ENCODE data around the gene EIF4E2. TPM values are rescaled to one million over a fixed set of nuclear protein-coding genes. Genes with fewer than 3 reads are reported as not detected.

The EIF4E2 gene
- polyA plus RNA-seq, 12 donors = 72.7 to 141 (median 118) TPM; not detected in 1

DNA sequence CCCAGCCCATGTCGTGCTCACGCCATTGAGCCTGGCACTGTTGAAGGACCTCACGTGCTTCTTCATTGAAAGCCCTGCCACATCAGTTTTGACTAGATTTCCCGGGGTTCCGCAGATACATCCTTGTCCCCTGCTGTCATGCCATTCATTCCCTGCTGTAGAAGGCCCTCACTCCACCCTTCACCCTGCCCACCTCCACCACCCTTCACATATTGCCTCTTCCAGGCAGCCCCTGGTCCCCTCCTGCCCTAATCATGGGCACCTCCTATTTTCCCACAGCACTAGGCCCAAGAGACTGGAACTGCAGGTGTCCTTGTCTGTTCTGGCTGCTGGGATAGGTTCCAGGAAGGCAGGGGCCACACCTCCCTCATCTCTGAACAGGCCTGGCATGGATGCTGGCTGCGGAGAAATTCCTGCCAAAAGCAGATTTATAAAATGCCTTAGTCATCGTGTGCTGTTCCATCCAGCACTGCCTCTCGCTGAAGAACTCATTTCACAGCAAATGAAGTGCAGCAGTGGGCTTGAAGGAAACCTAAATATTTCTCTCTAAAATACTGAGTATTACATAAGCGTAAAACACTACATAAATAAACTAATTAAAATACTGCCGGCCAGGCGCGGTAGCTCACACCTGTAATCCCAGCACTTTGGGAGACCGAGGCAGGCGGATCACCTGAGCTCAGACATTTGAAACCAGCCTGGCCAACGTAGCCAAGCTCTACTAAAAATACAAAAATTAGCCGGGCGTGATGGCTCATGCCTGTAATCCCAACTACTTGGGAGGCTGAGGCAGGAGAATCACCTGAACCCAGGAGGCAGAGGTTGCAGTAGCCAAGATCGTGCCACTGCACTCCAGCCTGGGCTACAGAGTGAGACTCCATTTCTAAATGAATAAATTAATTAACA is 38.4 kb downstream of the EIF4E2 start:
- DNase-seq = peak; percentile 42

DNA sequence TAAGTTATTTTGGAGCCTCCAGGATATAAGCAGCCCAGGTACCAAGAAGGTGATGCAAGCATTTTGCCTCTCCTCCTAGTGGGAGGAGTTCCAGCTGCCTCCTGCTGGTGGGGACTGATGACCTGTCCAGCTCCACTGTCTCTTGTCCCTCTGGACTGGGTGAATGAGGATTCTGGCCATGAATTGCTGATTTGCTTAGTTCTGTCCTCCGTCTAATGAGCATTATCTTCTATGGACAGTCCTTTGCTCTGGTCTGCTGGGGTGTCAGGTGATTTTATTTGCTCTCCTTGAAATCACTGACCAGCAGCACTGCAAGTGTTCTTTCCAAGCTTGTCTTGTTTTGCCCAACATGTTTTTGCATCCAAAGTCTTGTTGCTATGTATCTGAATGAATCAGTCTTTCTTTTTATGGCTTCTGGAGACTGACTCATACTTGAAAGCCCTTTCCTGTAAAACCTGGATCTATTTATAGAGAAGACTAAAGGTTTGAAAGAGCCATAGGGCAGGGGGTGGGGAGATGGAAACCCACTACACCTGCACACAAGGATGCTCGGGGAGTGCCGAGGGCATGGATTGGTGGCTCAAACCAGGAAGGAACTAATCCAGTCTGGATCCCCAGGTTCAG is 42.4 kb downstream of the EIF4E2 start:
- DNase-seq = no peak

DNA sequence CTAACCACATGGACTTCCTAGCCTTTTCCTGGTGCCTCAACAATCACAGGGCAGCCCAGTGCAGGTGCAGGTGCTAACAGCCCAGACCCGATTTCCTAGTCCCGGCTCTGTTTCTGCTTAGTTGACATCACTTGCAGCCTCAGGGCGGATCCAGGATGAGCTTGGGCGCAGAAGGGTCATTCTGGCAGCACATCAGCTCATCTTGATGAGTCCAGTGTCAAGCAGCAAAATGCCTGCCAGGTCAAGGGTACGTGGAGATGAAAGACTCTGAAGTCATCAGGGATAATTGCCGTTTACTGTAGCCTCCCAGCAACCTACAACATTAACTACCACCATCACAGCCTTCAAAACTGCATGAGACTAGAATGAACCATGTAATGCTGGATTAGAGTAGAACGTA is 43.5 kb downstream of the EIF4E2 start:
- no peak for DNase-seq

DNA sequence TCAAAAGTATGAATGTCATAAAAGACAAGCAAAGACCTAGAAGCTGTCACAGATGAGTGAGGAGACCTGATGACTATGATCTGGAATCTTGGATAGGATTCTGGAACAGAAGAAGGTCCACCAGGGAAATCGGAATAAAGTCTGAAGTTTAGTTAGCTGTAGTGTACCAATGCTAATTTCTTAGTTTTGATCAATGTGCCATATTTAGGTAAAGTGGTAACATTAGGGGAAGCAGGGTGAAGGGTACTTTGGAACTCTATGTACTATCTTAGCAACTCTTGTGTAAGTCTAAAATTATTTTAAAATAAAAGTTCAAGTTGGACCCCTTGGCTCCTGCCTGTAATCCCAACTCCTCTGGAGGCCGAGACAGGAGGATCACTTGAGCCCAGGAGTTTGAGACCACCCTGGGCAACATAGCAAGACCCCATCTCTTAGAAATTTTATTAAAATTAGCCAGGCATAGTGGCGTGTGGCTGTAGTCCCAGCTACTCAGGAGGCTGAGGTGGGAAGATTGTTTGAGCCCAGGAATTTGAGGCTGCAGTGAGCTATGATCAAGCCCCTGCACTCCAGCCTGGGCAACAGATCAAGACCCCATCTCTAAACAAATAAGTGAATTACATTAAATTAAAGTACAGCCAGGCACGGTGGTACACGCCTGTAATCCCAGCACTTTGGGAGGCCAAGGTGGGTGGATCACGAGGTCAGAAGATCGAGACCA is 47.0 kb downstream of the EIF4E2 start:
- DNase-seq = no peak

DNA sequence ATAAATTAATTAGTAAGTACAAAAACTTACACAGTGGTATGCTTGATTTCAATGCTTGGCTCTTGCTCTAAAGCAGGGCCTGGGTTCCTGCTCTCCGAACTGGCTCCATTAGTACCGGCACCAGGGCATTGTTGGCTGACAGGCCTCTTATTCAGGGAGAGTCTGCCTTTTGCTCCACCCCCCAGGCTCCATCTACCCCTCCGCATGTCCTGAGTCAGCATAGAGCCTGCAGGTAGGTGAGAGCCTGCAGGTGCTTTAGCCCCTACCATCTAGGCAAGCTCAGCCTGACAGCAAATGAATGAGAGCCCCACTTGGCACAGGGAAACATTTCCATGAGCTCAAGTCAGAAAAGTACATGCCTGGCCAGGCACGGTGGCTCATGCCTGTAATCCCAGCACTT is 47.8 kb downstream of the EIF4E2 start:
- no peak for DNase-seq

GRCh38 chr2:232600053-232600773 is 49.7 kb downstream of the EIF4E2 start:
- no peak for DNase-seq

DNA sequence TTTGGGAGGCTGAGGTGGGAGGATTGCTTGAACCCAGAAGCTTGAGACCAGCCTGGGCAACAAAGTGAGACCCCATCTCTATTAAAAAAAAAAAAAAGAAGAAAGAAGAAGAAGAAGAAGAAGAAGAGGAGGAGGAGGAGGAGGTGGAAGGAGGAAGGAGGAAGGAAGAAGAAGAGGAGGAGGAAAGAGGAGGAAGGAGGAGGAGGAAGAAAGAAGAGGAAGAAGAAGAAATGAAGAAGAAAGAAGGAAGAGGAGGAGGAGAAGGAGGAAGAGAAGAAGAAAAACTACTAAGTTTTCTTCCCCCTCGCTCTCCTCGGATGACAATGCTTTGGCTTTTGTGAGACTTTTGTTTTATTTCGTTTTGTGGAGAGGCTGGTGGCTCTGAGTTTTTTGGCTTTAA is 52.8 kb downstream of the EIF4E2 start:
- no peak for DNase-seq

DNA sequence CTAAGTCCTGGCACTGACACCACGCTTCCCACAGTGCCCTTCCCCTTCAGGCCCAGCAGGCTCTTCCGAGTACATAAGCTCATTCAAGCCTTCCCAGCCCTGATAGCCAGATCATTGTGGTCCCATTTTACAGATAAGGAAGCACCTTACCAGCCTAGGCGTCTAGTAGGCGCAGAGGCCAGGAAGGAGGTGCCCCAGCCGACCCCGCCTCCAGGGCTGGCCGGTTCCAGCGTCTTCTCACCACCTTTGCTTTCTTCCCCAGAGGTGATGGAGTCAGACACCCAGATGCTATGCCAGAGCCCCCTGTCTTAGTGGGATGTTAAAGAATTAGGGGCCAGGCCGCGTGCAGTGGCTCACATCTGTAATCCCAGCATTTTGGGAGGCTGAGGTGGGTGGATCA is 54.0 kb downstream of the EIF4E2 start:
- DNase-seq = no peak

DNA sequence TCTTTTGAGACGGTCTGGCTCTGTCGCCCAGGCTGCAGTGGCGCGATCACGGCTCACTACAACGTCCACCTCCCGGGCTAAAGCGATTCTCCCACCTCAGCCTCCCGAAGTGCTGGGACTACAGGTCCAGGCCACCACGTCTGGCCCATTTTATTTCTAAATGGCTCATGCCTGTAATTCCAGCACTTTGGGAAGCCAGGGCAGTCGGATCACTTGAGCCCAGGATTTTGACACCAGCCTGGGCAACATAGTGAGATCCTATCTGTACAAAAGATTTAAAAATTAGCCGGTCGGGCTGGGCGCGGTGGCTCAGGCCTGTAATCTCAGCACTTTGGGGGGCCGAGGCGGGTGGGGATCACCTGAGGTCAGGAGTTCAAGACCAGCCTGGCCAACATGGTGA is 56.5 kb downstream of the EIF4E2 start:
- DNase-seq = no peak

- no peak for DNase-seq
These were observed 59.1 kb downstream of the EIF4E2 start for GRCh38 chr2:232609607-232610006.

GRCh38 chr2:232610081-232610480 is 59.6 kb downstream of the EIF4E2 start:
- no peak for DNase-seq

- no peak for DNase-seq
These were observed 60.6 kb downstream of the EIF4E2 start for GRCh38 chr2:232611061-232611460.

DNA sequence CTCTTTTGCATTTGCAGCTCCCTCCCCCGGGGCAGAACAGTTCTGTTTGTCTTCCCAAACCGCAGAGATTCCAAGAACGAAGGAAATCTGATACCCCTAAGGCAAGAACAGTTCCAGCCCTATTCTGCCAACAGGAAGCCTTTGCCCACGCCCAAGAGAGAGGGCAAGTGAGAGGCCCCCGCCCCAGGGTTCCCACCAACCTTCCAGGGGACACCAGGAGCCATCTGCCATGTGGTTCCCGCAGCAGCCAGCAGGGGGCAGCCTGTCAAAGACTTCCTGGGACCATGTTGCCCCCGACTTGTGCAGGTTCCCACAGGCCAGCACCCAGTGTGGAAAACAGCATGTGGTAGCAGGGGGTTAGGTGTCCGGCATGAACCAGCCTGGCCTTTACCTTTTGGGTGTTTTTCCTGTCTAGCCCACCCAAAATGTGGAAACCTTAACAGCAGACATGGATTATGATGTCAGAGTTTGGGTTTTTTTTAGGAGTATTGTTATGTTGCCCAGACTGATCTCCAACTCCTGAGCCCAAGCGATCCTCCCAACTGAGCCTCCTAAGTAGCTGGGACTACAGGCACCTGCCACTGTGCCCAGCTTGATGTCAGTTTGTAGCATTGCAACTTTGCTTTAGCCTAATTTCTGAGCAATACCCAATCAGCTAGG is 61.2 kb downstream of the EIF4E2 start:
- DNase-seq = peak; percentile 20

- no peak for DNase-seq
These were observed 63.1 kb downstream of the EIF4E2 start for GRCh38 chr2:232613538-232614134.

GRCh38 chr2:232615339-232615738 is 64.8 kb downstream of the EIF4E2 start:
- DNase-seq = no peak

Other genes starting within 250 kb of the EIF4E2 start
- gene ALPP, start 171.9 kb upstream of the EIF4E2 start, polyA plus RNA-seq (ENCODE audit: insufficient read length in 12 of 12) = under 1 TPM in 3 of 12 donors, not detected in 9; 0.09 to 0.39 (median 0.13) TPM
- gene ALPG, start 143.8 kb upstream of the EIF4E2 start, polyA plus RNA-seq (ENCODE audit: insufficient read length in 12 of 12) = not detected
- gene ALPI, start 94.5 kb upstream of the EIF4E2 start, polyA plus RNA-seq (ENCODE audit: insufficient read length in 12 of 12) = not detected
- 1 to 10 TPM in 1 of 12 donors, under 1 TPM in 9, not detected in 2; 0.24 to 1.2 (median 0.44) TPM for gene ECEL1, start 62.9 kb upstream of the EIF4E2 start, polyA plus RNA-seq (ENCODE audit: insufficient read length in 12 of 12)
- gene PRSS56, start 30.3 kb upstream of the EIF4E2 start, polyA plus RNA-seq (ENCODE audit: insufficient read length in 12 of 12) = 1 to 10 TPM in 7 of 12 donors, under 1 TPM in 3, not detected in 2; 0.51 to 2.6 (median 1.3) TPM
- 100 to 1,000 TPM in 8 of 12 donors, 10 to 100 TPM in 3, not detected in 1; 67.6 to 182 (median 131) TPM for gene CHRND, start 24.5 kb upstream of the EIF4E2 start, polyA plus RNA-seq (ENCODE audit: insufficient read length in 12 of 12)
- gene CHRNG, start 11.0 kb upstream of the EIF4E2 start, polyA plus RNA-seq (ENCODE audit: insufficient read length in 12 of 12) = 100 to 1,000 TPM in 8 of 12 donors, 10 to 100 TPM in 4; 54.4 to 516 (median 119) TPM
- 1 to 10 TPM in 11 of 12 donors, not detected in 1; 4.0 to 9.1 (median 6.8) TPM for gene TIGD1, start 132 bp upstream of the EIF4E2 start, polyA plus RNA-seq (ENCODE audit: insufficient read length in 12 of 12)
- 10 to 100 TPM in 11 of 12 donors, not detected in 1; 14.9 to 41.7 (median 29.6) TPM for gene EFHD1, start 82.9 kb downstream of the EIF4E2 start, polyA plus RNA-seq (ENCODE audit: insufficient read length in 12 of 12)
- 10 to 100 TPM in 11 of 12 donors, not detected in 1; 36.5 to 71.9 (median 42.4) TPM for gene GIGYF2, start 146.6 kb downstream of the EIF4E2 start, polyA plus RNA-seq (ENCODE audit: insufficient read length in 12 of 12)
- under 1 TPM in 8 of 12 donors, not detected in 4; 0.07 to 0.43 (median 0.13) TPM for gene KCNJ13, start 225.9 kb downstream of the EIF4E2 start, polyA plus RNA-seq (ENCODE audit: insufficient read length in 12 of 12)

All from muscle of arm (tissue), 12 donors.